ENCODE results near the gene GALNT7.

Gene GALNT7

GRCh38 chr4:173205656-173206055 is 37.0 kb downstream of the GALNT7 start:
- Histone ChIP-seq H3K27ac (ENCODE audit: low read depth, low read length) (no peak overlapping the region), H3K4me3 (ENCODE audit: insufficient read depth, low read length, poor library complexity, severe bottlenecking) (no peak overlapping the region), H3K4me2 (ENCODE audit: low read depth, low read length, poor library complexity, severe bottlenecking) (no peak overlapping the region), H3K9ac (ENCODE audit: low read length) (no peak overlapping the region), H2AFZ (ENCODE audit: low read depth, low read length, severe bottlenecking) (no peak overlapping the region), H3K9me2 (replicated peaks; ENCODE audit: insufficient read depth, low read length) (no peaks in the 10 kb centered on the region), H3K79me2 (ENCODE audit: insufficient read depth, low read length) (no peaks in the 10 kb centered on the region; the same call in 1 of the 2 replicates), H3F3A (ENCODE audit: insufficient read depth) (no peaks in the 10 kb centered on the region), H3K9me3 (ENCODE audit: insufficient read depth, low read length) (no peaks in the 10 kb centered on the region), H3K27me3 (ENCODE audit: low read length) (no peaks in the 10 kb centered on the region), H3K36me3 (ENCODE audit: low read length) (no peaks in the 10 kb centered on the region), H4K20me1 (ENCODE audit: low read depth, low read length) (no peaks in the 10 kb centered on the region; the same call in 1 of the 2 replicates)
- TF ChIP-seq EZH2phosphoT487 (conservative IDR thresholded peaks at IDR 0.05; ENCODE audit: low read length), result no peak
- TF ChIP-seq, protein P1, sequence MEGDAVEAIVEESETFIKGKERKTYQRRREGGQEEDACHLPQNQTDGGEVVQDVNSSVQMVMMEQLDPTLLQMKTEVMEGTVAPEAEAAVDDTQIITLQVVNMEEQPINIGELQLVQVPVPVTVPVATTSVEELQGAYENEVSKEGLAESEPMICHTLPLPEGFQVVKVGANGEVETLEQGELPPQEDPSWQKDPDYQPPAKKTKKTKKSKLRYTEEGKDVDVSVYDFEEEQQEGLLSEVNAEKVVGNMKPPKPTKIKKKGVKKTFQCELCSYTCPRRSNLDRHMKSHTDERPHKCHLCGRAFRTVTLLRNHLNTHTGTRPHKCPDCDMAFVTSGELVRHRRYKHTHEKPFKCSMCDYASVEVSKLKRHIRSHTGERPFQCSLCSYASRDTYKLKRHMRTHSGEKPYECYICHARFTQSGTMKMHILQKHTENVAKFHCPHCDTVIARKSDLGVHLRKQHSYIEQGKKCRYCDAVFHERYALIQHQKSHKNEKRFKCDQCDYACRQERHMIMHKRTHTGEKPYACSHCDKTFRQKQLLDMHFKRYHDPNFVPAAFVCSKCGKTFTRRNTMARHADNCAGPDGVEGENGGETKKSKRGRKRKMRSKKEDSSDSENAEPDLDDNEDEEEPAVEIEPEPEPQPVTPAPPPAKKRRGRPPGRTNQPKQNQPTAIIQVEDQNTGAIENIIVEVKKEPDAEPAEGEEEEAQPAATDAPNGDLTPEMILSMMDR (IDR thresholded peaks at IDR 0.05; ENCODE audit: insufficient read depth, low read length, poor library complexity, severe bottlenecking), result no peak

- H4K20me1 ChIP-seq (ENCODE audit: low read depth, low read length), result no peaks in the 10 kb centered on the region
- H3K9ac ChIP-seq (ENCODE audit: low read length), result no peak overlapping the region
Measured at GRCh38 chr4:173208420-173208819, 39.8 kb downstream of the GALNT7 start.

GRCh38 chr4:173211222-173211621 is 42.6 kb downstream of the GALNT7 start:
- H3K27me3 ChIP-seq (ENCODE audit: low read length), result no peaks in the 10 kb centered on the region
- H2AFZ ChIP-seq (ENCODE audit: low read depth, low read length, severe bottlenecking), result no peak overlapping the region
- H3K4me2 ChIP-seq (ENCODE audit: low read depth, low read length, poor library complexity, severe bottlenecking), result no peak overlapping the region
- no peaks in the 10 kb centered on the region; the same call in 1 of the 2 replicates for H3K79me2 ChIP-seq (ENCODE audit: insufficient read depth, low read length)
- no peaks in the 10 kb centered on the region for H3K9me2 ChIP-seq (replicated peaks; ENCODE audit: insufficient read depth, low read length)
- no peak for TF ChIP-seq EZH2phosphoT487 (conservative IDR thresholded peaks at IDR 0.05; ENCODE audit: low read length)
- TF ChIP-seq, protein P1 (IDR thresholded peaks at IDR 0.05; ENCODE audit: insufficient read depth, low read length, poor library complexity, severe bottlenecking), result no peak
- no peak overlapping the region for H3K4me3 ChIP-seq (ENCODE audit: insufficient read depth, low read length, poor library complexity, severe bottlenecking)
- H4K20me1 ChIP-seq (ENCODE audit: low read depth, low read length), result no peaks in the 10 kb centered on the region
- no peak overlapping the region for H3K27ac ChIP-seq (ENCODE audit: low read depth, low read length)
- no peaks in the 10 kb centered on the region for H3F3A ChIP-seq (ENCODE audit: insufficient read depth)
- no peaks in the 10 kb centered on the region for H3K9me3 ChIP-seq (ENCODE audit: insufficient read depth, low read length)
- H3K36me3 ChIP-seq (ENCODE audit: low read length), result no peaks in the 10 kb centered on the region
- no peak overlapping the region for H3K9ac ChIP-seq (ENCODE audit: low read length)

More at GRCh38 chr4:173208420-173208819, 39.8 kb downstream of the GALNT7 start:
- TF ChIP-seq, protein P1 (IDR thresholded peaks at IDR 0.05; ENCODE audit: insufficient read depth, low read length, poor library complexity, severe bottlenecking), result no peak
- TF ChIP-seq EZH2phosphoT487 (conservative IDR thresholded peaks at IDR 0.05; ENCODE audit: low read length), result no peak
- no peaks in the 10 kb centered on the region for H3K27me3 ChIP-seq (ENCODE audit: low read length)
- no peaks in the 10 kb centered on the region for H3K36me3 ChIP-seq (ENCODE audit: low read length)
- no peaks in the 10 kb centered on the region for H3F3A ChIP-seq (ENCODE audit: insufficient read depth)
- no peak overlapping the region for H3K27ac ChIP-seq (ENCODE audit: low read depth, low read length)
- no peak overlapping the region for H2AFZ ChIP-seq (ENCODE audit: low read depth, low read length, severe bottlenecking)
- H3K79me2 ChIP-seq (ENCODE audit: insufficient read depth, low read length), result no peaks in the 10 kb centered on the region; the same call in 1 of the 2 replicates
- H3K4me3 ChIP-seq (ENCODE audit: insufficient read depth, low read length, poor library complexity, severe bottlenecking), result no peak overlapping the region
- no peaks in the 10 kb centered on the region for H3K9me3 ChIP-seq (ENCODE audit: insufficient read depth, low read length)
- H3K4me2 ChIP-seq (ENCODE audit: low read depth, low read length, poor library complexity, severe bottlenecking), result no peak overlapping the region
- no peaks in the 10 kb centered on the region for H3K9me2 ChIP-seq (replicated peaks; ENCODE audit: insufficient read depth, low read length)

Measured in SU-DHL-6 (cell line).